NCI-H2196 (cell line): ENCODE measurements around the gene RAPGEF4.

Source experiments
- DNase-seq: peaks from one replicate; lab custom pipeline; 2025; ENCODE audit not compliant: unreplicated experiment; lab: John Stamatoyannopoulos, UW

The RAPGEF4 gene

GRCh38 chr2:172928756-172929155 is 193.1 kb downstream of the RAPGEF4 start:
- DNase-seq, result no peak

GRCh38 chr2:172929644-172930043 is 194.0 kb downstream of the RAPGEF4 start:
- DNase-seq, result no peak

GRCh38 chr2:172930871-172931255 is 195.2 kb downstream of the RAPGEF4 start:
- no peak for DNase-seq

- peak; percentile 40 for DNase-seq
These were observed 195.7 kb downstream of the RAPGEF4 start for GRCh38 chr2:172931256-172931894.

- DNase-seq, result peak; percentile 68
These were observed 196.4 kb downstream of the RAPGEF4 start for GRCh38 chr2:172931918-172932520.

GRCh38 chr2:172937884-172938712 is 202.5 kb downstream of the RAPGEF4 start:
- no peak for DNase-seq

GRCh38 chr2:172938713-172939375 is 203.2 kb downstream of the RAPGEF4 start:
- DNase-seq, result no peak

GRCh38 chr2:172943539-172943938 is 207.9 kb downstream of the RAPGEF4 start:
- no peak for DNase-seq

- DNase-seq, result no peak
These were observed 208.6 kb downstream of the RAPGEF4 start for GRCh38 chr2:172944022-172944793.

GRCh38 chr2:172944794-172945509 is 209.3 kb downstream of the RAPGEF4 start:
- DNase-seq, result no peak

GRCh38 chr2:172945510-172945850 is 209.8 kb downstream of the RAPGEF4 start:
- no peak for DNase-seq

- no peak for DNase-seq
These were observed 212.0 kb downstream of the RAPGEF4 start for GRCh38 chr2:172947461-172948153.

- no peak for DNase-seq
These were observed 213.9 kb downstream of the RAPGEF4 start for GRCh38 chr2:172949522-172949921.

GRCh38 chr2:172950565-172950964 is 214.9 kb downstream of the RAPGEF4 start:
- DNase-seq, result no peak

- DNase-seq, result no peak
These were observed 215.9 kb downstream of the RAPGEF4 start for GRCh38 chr2:172951554-172951953.

- no peak for DNase-seq
These were observed 217.8 kb downstream of the RAPGEF4 start for GRCh38 chr2:172953411-172953810.

GRCh38 chr2:172953970-172954852 is 218.6 kb downstream of the RAPGEF4 start:
- no peak for DNase-seq

- DNase-seq, result no peak
These were observed 219.9 kb downstream of the RAPGEF4 start for GRCh38 chr2:172955587-172955986.

- DNase-seq, result no peak
These were observed 222.1 kb downstream of the RAPGEF4 start for GRCh38 chr2:172957734-172958133.
